PFSK-1 (cell line): Measurements from ENCODE around the gene ZNF598.

ENCODE experiments used
- FOXP2 ChIP-seq: optimal IDR thresholded peaks from 2 replicates; pipeline ENCODE3; 2011; ENCODE audit warnings: borderline replicate concordance, control low read depth, inconsistent platforms; ENCODE audit not compliant: insufficient read depth; ENCODE audit errors: extremely low read length, extremely low read depth
- POLR2AphosphoS5 ChIP-seq: IDR thresholded peaks from 2 replicates; pipeline ENCODE4 v1.6.1; 2012; ENCODE audit warnings: low read depth, mild to moderate bottlenecking, control low read depth, low read length, moderate library complexity
- SIN3A ChIP-seq: IDR thresholded peaks from 2 replicates; pipeline ENCODE4 v1.6.1; 2012; ENCODE audit warnings: mild to moderate bottlenecking, low read length, moderate library complexity, borderline replicate concordance; ENCODE audit not compliant: insufficient read depth
- TAF1 ChIP-seq: IDR thresholded peaks from 2 replicates; pipeline ENCODE4 v1.6.1; 2012; ENCODE audit warnings: low read length, control low read depth, borderline replicate concordance; ENCODE audit not compliant: insufficient read depth
- TF ChIP-seq, protein P1 (sequence below), 2 experiments: IDR thresholded peaks; 2 replicates each; pipeline versions ENCODE4 v1.6.1 to v1.8.0; 2011 to 2012; ENCODE audit warnings: low read depth in 2 of 2, low read length in 2 of 2, control low read depth in 1 of 2, inconsistent platforms in 1 of 2, mild to moderate bottlenecking in 1 of 2, moderate library complexity in 1 of 2; ENCODE audit not compliant: insufficient read depth in 1 of 2

- TF ChIP-seq, protein P1, sequence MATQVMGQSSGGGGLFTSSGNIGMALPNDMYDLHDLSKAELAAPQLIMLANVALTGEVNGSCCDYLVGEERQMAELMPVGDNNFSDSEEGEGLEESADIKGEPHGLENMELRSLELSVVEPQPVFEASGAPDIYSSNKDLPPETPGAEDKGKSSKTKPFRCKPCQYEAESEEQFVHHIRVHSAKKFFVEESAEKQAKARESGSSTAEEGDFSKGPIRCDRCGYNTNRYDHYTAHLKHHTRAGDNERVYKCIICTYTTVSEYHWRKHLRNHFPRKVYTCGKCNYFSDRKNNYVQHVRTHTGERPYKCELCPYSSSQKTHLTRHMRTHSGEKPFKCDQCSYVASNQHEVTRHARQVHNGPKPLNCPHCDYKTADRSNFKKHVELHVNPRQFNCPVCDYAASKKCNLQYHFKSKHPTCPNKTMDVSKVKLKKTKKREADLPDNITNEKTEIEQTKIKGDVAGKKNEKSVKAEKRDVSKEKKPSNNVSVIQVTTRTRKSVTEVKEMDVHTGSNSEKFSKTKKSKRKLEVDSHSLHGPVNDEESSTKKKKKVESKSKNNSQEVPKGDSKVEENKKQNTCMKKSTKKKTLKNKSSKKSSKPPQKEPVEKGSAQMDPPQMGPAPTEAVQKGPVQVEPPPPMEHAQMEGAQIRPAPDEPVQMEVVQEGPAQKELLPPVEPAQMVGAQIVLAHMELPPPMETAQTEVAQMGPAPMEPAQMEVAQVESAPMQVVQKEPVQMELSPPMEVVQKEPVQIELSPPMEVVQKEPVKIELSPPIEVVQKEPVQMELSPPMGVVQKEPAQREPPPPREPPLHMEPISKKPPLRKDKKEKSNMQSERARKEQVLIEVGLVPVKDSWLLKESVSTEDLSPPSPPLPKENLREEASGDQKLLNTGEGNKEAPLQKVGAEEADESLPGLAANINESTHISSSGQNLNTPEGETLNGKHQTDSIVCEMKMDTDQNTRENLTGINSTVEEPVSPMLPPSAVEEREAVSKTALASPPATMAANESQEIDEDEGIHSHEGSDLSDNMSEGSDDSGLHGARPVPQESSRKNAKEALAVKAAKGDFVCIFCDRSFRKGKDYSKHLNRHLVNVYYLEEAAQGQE (IDR thresholded peaks at IDR 0.05; ENCODE audit: insufficient read depth in 1 of 2, low read depth in 2 of 2, low read length in 2 of 2), result no peak
- TF ChIP-seq TAF1, result no peak
- TF ChIP-seq POLR2AphosphoS5, result no peak
- TF ChIP-seq SIN3A, result no peak
- no peak for TF ChIP-seq FOXP2
Measured at GRCh38 chr16:2034696-2035430, 25.2 kb upstream of the ZNF598 start.
